ENCODE data around the gene SEPTIN1. TPM values are rescaled to one million over a fixed set of nuclear protein-coding genes. Genes with fewer than 3 reads are reported as not detected.

The SEPTIN1 gene
- total and polyA plus RNA-seq, 2 of the 13 experiments (the other 11 are each of a cell fraction or from before 2014, with no cell fraction given), result 0.18 to 0.67 TPM

DNA sequence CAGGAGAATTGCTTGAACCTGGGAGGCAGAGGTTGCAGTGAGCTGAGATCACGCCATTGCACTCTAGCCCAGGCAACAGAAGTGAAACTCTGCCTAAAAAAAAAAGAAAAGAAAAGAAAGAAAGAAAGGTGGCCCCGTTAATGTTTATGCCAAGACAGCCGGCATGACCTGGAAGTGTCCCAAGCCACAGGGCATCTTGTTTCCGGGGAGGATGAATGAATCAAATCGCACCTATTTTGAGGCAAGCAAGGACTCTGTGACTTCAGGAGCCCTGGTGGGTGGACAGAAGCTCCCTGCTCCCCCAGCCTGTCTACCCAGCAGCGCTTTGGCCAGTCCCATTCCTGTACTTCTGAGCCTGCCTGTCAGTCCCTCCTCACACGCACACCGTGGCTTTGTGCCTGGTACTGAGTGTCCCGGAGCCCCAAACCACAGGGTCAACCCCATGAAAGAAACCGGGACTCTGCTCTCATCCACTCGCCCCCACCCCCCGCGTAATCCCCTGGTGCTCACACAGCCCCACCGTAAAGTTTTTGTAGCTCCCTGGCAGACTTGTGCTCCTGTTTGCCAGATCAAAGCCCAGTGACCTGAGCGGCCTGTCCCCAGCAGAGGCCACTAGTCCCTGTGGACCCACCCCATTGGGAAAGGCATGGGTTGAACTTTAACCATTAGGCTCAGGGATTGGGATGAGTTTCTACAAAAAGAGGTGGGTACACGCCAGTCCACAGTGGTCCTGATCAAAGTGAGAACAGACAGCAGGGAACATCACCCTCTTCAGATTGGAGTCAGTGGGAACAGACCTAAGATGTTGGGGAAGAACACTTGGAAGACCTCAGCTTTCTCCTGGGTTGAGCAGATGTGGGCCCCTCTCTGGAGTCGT lies 46.5 kb downstream of the SEPTIN1 start (continued):
- TF ChIP-seq PHF20 (CRISPR knock-in tag; IDR thresholded peaks at IDR 0.05) (0 out of 2 replicates have a peak, but pooled peaks have one; percentile 43), TAF15 (IDR thresholded peaks at IDR 0.05; ENCODE audit: low read depth, low read length, poor library complexity, severe bottlenecking) (no peak), ELF1 (CRISPR knock-in tag; IDR thresholded peaks at IDR 0.05) (peak; percentile 10; the same call in 1 of the 2 replicates), CENPX (CRISPR knock-in tag; IDR thresholded peaks at IDR 0.05) (no peak), CEBPB (IDR thresholded peaks at IDR 0.05; ENCODE audit: borderline replicate concordance, low read depth, low read length) (peak; percentile 59; the same call in 1 of the 2 replicates), ZNF83 (CRISPR knock-in tag; IDR thresholded peaks at IDR 0.05; ENCODE audit: borderline replicate concordance) (peak; percentile 71; the same call in 1 of the 2 replicates), RNF219 (CRISPR knock-in tag; IDR thresholded peaks at IDR 0.05) (0 out of 2 replicates have a peak, but pooled peaks have one; percentile 31), MAX (IDR thresholded peaks at IDR 0.05) (peak; percentile 46), ZFP36L1 (CRISPR knock-in tag; IDR thresholded peaks at IDR 0.05) (peak; percentile 40; the same call in 1 of the 2 replicates)
- TF ChIP-seq, protein P1, sequence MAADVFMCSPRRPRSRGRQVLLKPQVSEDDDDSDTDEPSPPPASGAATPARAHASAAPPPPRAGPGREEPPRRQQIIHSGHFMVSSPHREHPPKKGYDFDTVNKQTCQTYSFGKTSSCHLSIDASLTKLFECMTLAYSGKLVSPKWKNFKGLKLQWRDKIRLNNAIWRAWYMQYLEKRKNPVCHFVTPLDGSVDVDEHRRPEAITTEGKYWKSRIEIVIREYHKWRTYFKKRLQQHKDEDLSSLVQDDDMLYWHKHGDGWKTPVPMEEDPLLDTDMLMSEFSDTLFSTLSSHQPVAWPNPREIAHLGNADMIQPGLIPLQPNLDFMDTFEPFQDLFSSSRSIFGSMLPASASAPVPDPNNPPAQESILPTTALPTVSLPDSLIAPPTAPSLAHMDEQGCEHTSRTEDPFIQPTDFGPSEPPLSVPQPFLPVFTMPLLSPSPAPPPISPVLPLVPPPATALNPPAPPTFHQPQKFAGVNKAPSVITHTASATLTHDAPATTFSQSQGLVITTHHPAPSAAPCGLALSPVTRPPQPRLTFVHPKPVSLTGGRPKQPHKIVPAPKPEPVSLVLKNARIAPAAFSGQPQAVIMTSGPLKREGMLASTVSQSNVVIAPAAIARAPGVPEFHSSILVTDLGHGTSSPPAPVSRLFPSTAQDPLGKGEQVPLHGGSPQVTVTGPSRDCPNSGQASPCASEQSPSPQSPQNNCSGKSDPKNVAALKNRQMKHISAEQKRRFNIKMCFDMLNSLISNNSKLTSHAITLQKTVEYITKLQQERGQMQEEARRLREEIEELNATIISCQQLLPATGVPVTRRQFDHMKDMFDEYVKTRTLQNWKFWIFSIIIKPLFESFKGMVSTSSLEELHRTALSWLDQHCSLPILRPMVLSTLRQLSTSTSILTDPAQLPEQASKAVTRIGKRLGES (CRISPR knock-in tag; IDR thresholded peaks at IDR 0.05; ENCODE audit: borderline replicate concordance), result no peak
- TF ChIP-seq, protein P2, sequence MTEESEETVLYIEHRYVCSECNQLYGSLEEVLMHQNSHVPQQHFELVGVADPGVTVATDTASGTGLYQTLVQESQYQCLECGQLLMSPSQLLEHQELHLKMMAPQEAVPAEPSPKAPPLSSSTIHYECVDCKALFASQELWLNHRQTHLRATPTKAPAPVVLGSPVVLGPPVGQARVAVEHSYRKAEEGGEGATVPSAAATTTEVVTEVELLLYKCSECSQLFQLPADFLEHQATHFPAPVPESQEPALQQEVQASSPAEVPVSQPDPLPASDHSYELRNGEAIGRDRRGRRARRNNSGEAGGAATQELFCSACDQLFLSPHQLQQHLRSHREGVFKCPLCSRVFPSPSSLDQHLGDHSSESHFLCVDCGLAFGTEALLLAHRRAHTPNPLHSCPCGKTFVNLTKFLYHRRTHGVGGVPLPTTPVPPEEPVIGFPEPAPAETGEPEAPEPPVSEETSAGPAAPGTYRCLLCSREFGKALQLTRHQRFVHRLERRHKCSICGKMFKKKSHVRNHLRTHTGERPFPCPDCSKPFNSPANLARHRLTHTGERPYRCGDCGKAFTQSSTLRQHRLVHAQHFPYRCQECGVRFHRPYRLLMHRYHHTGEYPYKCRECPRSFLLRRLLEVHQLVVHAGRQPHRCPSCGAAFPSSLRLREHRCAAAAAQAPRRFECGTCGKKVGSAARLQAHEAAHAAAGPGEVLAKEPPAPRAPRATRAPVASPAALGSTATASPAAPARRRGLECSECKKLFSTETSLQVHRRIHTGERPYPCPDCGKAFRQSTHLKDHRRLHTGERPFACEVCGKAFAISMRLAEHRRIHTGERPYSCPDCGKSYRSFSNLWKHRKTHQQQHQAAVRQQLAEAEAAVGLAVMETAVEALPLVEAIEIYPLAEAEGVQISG (CRISPR knock-in tag; IDR thresholded peaks at IDR 0.05), result peak; percentile 77
- TF ChIP-seq, protein P3, sequence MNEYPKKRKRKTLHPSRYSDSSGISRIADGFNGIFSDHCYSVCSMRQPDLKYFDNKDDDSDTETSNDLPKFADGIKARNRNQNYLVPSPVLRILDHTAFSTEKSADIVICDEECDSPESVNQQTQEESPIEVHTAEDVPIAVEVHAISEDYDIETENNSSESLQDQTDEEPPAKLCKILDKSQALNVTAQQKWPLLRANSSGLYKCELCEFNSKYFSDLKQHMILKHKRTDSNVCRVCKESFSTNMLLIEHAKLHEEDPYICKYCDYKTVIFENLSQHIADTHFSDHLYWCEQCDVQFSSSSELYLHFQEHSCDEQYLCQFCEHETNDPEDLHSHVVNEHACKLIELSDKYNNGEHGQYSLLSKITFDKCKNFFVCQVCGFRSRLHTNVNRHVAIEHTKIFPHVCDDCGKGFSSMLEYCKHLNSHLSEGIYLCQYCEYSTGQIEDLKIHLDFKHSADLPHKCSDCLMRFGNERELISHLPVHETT (CRISPR knock-in tag; conservative IDR thresholded peaks at IDR 0.05), result 0 out of 2 replicates have a peak, but pooled peaks have one; percentile 37
- TF ChIP-seq, protein P4, sequence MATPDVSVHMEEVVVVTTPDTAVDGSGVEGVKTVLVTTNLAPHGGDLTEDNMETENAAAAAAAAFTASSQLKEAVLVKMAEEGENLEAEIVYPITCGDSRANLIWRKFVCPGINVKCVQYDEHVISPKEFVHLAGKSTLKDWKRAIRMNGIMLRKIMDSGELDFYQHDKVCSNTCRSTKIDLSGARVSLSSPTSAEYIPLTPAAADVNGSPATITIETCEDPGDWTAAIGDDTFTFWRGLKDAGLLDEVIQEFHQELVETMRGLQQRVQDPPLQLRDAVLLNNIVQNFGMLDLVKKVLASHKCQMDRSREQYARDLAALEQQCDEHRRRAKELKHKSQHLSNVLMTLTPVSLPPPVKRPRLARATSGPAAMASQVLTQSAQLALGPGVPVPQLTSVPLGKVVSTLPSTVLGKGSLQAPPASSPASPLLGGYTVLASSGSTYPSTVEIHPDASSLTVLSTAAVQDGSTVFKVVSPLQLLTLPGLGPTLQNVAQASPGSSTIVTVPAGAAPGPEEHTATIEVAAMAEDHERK (CRISPR knock-in tag; IDR thresholded peaks at IDR 0.05; ENCODE audit: low read depth), result no peak
- TF ChIP-seq, protein P5, sequence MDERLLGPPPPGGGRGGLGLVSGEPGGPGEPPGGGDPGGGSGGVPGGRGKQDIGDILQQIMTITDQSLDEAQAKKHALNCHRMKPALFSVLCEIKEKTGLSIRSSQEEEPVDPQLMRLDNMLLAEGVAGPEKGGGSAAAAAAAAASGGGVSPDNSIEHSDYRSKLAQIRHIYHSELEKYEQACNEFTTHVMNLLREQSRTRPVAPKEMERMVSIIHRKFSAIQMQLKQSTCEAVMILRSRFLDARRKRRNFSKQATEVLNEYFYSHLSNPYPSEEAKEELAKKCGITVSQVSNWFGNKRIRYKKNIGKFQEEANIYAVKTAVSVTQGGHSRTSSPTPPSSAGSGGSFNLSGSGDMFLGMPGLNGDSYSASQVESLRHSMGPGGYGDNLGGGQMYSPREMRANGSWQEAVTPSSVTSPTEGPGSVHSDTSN (CRISPR knock-in tag; IDR thresholded peaks at IDR 0.05), result 0 out of 2 replicates have a peak, but pooled peaks have one; percentile 6
